IMR-90 (cell line): ENCODE measurements around the gene IL6. TPM values are rescaled to one million over a fixed set of nuclear protein-coding genes. Genes with fewer than 3 reads are reported as not detected.
A peak's percentile ranks its signal among the peaks of the same experiment; 100 is the strongest.

Experiments
- ATAC-seq: fragments of 200-7000 bp; cut with Tn5 transposase; 2 replicates; pipeline ENCODE4 v1.9.1; 2020; ENCODE audit warnings: low read depth, mild to moderate bottlenecking, moderate library complexity
- BruUV-seq: library from RNA; stranded (reverse); fragments of 400-500 nt; replicated peaks from 2 replicates; lab custom pipeline; 2021; lab: Mats Ljungman, UMichigan
- CTCF ChIA-PET: fragments of 300-600 bp; formaldehyde crosslinking; extraction: SDS; loops from one replicate; lab custom pipeline; 2021; ENCODE audit warnings: antibody characterized with exemption; lab: Yijun Ruan, JAX
- POLR2A ChIA-PET: fragments of 300-600 bp; sonication (Branson Sonifier 250); formaldehyde crosslinking; loops from one replicate; lab custom pipeline; 2022; ENCODE audit warnings: antibody characterized with exemption; ENCODE audit not compliant: unreplicated experiment; lab: Charles Lee
- DNase-seq: peaks from one replicate; pipeline ENCODE4 v3.0.0; 2013
- H2AFZ ChIP-seq: replicated peaks from 2 replicates; pipeline ENCODE3; 2013; ENCODE audit warnings: low read length, mild to moderate bottlenecking; ENCODE audit not compliant: poor library complexity
- H2AK5ac ChIP-seq: 2 replicates; pipeline ENCODE4 v1.6.1; 2013; ENCODE audit warnings: low read depth, low read length, inconsistent platforms
- H2AK9ac ChIP-seq: replicated peaks from 2 replicates; pipeline ENCODE3; 2013; ENCODE audit warnings: mild to moderate bottlenecking, low read depth, low read length, moderate library complexity; ENCODE audit not compliant: poor library complexity
- H2BK120ac ChIP-seq: 2 replicates; pipeline ENCODE4 v1.6.1; 2013; ENCODE audit warnings: low read depth, low read length, inconsistent platforms
- H2BK15ac ChIP-seq: 3 replicates; pipeline ENCODE4 v1.6.1; 2013; ENCODE audit warnings: low read depth, low read length, inconsistent platforms
- H2BK20ac ChIP-seq: 2 replicates; pipeline ENCODE4 v1.6.1; 2013; ENCODE audit warnings: low read depth, mild to moderate bottlenecking, inconsistent platforms, low read length, moderate library complexity
- H2BK5ac ChIP-seq: 2 replicates; pipeline ENCODE4 v1.6.1; 2013; ENCODE audit warnings: mild to moderate bottlenecking, low read depth, low read length, inconsistent platforms; ENCODE audit not compliant: poor library complexity, severe bottlenecking
- H3K14ac ChIP-seq: replicated peaks from 2 replicates; pipeline ENCODE4 v1.6.1; 2013; ENCODE audit warnings: low read depth, low read length, inconsistent platforms
- H3K18ac ChIP-seq: 2 replicates; pipeline ENCODE4 v1.6.1; 2013; ENCODE audit warnings: low read depth, low read length, control low read depth
- H3K23ac ChIP-seq: 2 replicates; pipeline ENCODE4 v1.6.1; 2013; ENCODE audit warnings: low read depth, low read length, inconsistent platforms
- H3K27ac ChIP-seq: 2 replicates; pipeline ENCODE4 v1.5.1; 2013; ENCODE audit warnings: mild to moderate bottlenecking, control low read depth, low read length; ENCODE audit not compliant: insufficient read depth
- H3K27me3 ChIP-seq: 2 replicates; pipeline ENCODE4 v1.6.1; 2013; ENCODE audit warnings: low read length; ENCODE audit not compliant: control insufficient read depth, insufficient read depth
- H3K36me3 ChIP-seq: 2 replicates; pipeline ENCODE4 v1.6.1; 2013; ENCODE audit warnings: low read length, mixed read lengths; ENCODE audit not compliant: control insufficient read depth, insufficient read depth
- H3K4ac ChIP-seq: 2 replicates; pipeline ENCODE4 v1.6.1; 2013; ENCODE audit warnings: low read depth, low read length, inconsistent platforms
- H3K4me1 ChIP-seq: 2 replicates; pipeline ENCODE4 v1.6.1; 2013; ENCODE audit warnings: low read length, mixed read lengths; ENCODE audit not compliant: control insufficient read depth, insufficient read depth
- H3K4me2 ChIP-seq: 2 replicates; pipeline ENCODE4 v1.6.1; 2013; ENCODE audit warnings: low read depth, mild to moderate bottlenecking, control low read depth, low read length, moderate library complexity
- H3K4me3 ChIP-seq: 2 replicates; pipeline ENCODE4 v1.5.1; 2013; ENCODE audit warnings: low read depth, mild to moderate bottlenecking, control low read depth, low read length, moderate library complexity; ENCODE audit not compliant: insufficient read depth
- H3K56ac ChIP-seq: 2 replicates; pipeline ENCODE4 v1.6.1; 2013; ENCODE audit warnings: low read length, inconsistent platforms; ENCODE audit not compliant: insufficient read depth; ENCODE audit errors: extremely low read depth
- H3K79me1 ChIP-seq, 2 experiments: 2 replicates each; pipeline ENCODE4 v1.6.1; 2013; ENCODE audit warnings: low read length in 2 of 2, inconsistent platforms in 1 of 2, low read depth in 1 of 2
- H3K9ac ChIP-seq: 2 replicates; pipeline ENCODE4 v1.6.1; 2013; ENCODE audit warnings: low read depth, low read length, control low read depth
- H3K9me1 ChIP-seq: 2 replicates; pipeline ENCODE4 v1.6.1; 2013; ENCODE audit warnings: low read length, inconsistent platforms; ENCODE audit not compliant: insufficient read depth
- H3K9me3 ChIP-seq: 2 replicates; pipeline ENCODE4 v1.6.1; 2013; ENCODE audit warnings: low read length; ENCODE audit not compliant: control insufficient read depth, insufficient read depth
- H4K20me1 ChIP-seq: 2 replicates; pipeline ENCODE4 v1.6.1; 2013; ENCODE audit warnings: low read length, inconsistent platforms; ENCODE audit not compliant: insufficient read depth
- H4K5ac ChIP-seq: 2 replicates; pipeline ENCODE4 v1.6.1; 2013; ENCODE audit warnings: mild to moderate bottlenecking, low read depth, low read length, control low read depth
- H4K8ac ChIP-seq, 2 experiments: 2 replicates each; pipeline ENCODE4 v1.6.1; 2013; ENCODE audit warnings: low read depth in 2 of 2, low read length in 2 of 2, control low read depth in 1 of 2, inconsistent platforms in 1 of 2
- H4K91ac ChIP-seq: 2 replicates; pipeline ENCODE4 v1.6.1; 2013; ENCODE audit warnings: low read depth, low read length, inconsistent platforms; ENCODE audit not compliant: insufficient read depth
- BHLHE40 ChIP-seq: fragments of 150-350 bp; IDR thresholded peaks from 2 replicates; pipeline ENCODE4 v1.6.1; 2016; ENCODE audit warnings: mild to moderate bottlenecking, low read depth, low read length
- CEBPB ChIP-seq: IDR thresholded peaks from 2 replicates; pipeline ENCODE4 v1.6.1; 2012; ENCODE audit warnings: low read depth, low read length, improper control_type of control experiment
- CHD1 ChIP-seq: IDR thresholded peaks from 2 replicates; pipeline ENCODE4 v1.6.1; 2012; ENCODE audit warnings: low read depth, low read length, improper control_type of control experiment
- CTCF ChIP-seq: conservative IDR thresholded peaks from 2 replicates; pipeline ENCODE4 v1.5.1; 2012; ENCODE audit warnings: mild to moderate bottlenecking, low read depth, low read length, improper control_type of control experiment
- FOS ChIP-seq: fragments of 150-350 bp; IDR thresholded peaks from 2 replicates; pipeline ENCODE4 v1.6.1; 2016; ENCODE audit warnings: low read depth, low read length
- MAFK ChIP-seq: IDR thresholded peaks from 2 replicates; pipeline ENCODE4 v1.6.1; 2012; ENCODE audit warnings: low read depth, low read length, improper control_type of control experiment
- MAZ ChIP-seq: IDR thresholded peaks from 2 replicates; pipeline ENCODE4 v1.6.1; 2012; ENCODE audit warnings: low read depth, mild to moderate bottlenecking, low read length, improper control_type of control experiment, moderate library complexity, borderline replicate concordance
- MXI1 ChIP-seq: IDR thresholded peaks from 2 replicates; pipeline ENCODE4 v1.6.1; 2012; ENCODE audit warnings: low read depth, mild to moderate bottlenecking, low read length, moderate library complexity, borderline replicate concordance
- NFE2L2 ChIP-seq: fragments of 150-350 bp; IDR thresholded peaks from 2 replicates; pipeline ENCODE4 v1.6.1; 2016; ENCODE audit warnings: low read depth, mild to moderate bottlenecking, low read length
- POLR2A ChIP-seq: IDR thresholded peaks from 2 replicates; pipeline ENCODE4 v1.6.1; 2012; ENCODE audit warnings: mild to moderate bottlenecking, low read depth, low read length
- RAD21 ChIP-seq: IDR thresholded peaks from 2 replicates; pipeline ENCODE4 v1.6.1; 2012; ENCODE audit warnings: low read length, improper control_type of control experiment
- RCOR1 ChIP-seq: IDR thresholded peaks from 2 replicates; pipeline ENCODE4 v1.6.1; 2012; ENCODE audit warnings: mild to moderate bottlenecking, low read length, improper control_type of control experiment; ENCODE audit not compliant: insufficient replicate concordance
- RFX5 ChIP-seq: IDR thresholded peaks from 2 replicates; pipeline ENCODE4 v1.8.0; 2012; ENCODE audit warnings: low read depth, mild to moderate bottlenecking, low read length, moderate library complexity
- SMC3 ChIP-seq: fragments of 150-350 bp; IDR thresholded peaks from 2 replicates; pipeline ENCODE4 v1.6.1; 2016; ENCODE audit warnings: low read depth, mild to moderate bottlenecking, antibody characterized with exemption, low read length, moderate library complexity
- WGBS, 2 experiments: methylation state at CpG; one replicate each; pipeline versions ENCODE4 v1.1.5 to v1.1.7; 2013; ENCODE audit warnings: missing lambda C conversion rate in 2 of 2; ENCODE audit not compliant: insufficient read length in 1 of 2; ENCODE audit errors: extremely low coverage in 2 of 2; 5-methylcytosine and 5-hydroxymethylcytosine counted together
- dilution Hi-C: fragments of 300-500 bp; cut with HindIII; formaldehyde crosslinking; loops from one replicate; pipeline ENCODE4 v1.14.3; 2018; ENCODE audit warnings: low sequenced_read_pairs; ENCODE audit not compliant: unreplicated experiment
- in situ Hi-C: fragments of 300-500 bp; cut with MboI; formaldehyde crosslinking; loops from 3 replicates; pipeline ENCODE4 v1.14.3; 2019; ENCODE audit warnings: low sequenced_read_pairs, inconsistent platforms, mixed read lengths
- intact Hi-C: fragments of 100-400 bp; cut with micrococcal nuclease; formaldehyde crosslinking; loops from 2 replicates; pipeline ENCODE4 v1.10.0; 2022
- polyA plus RNA-seq, 3 experiments: library from polyadenylated mRNA; depleted of rRNA; stranded (reverse); fragments of >200 nt; gene quantifications; 2 replicates each; pipeline ENCODE4 v1.2.3, GENCODE V29; 2012; ENCODE audit warnings: low replicate concordance in 1 of 3
- total RNA-seq: library from RNA; depleted of rRNA; stranded (reverse); fragments of >200 nt; gene quantifications from 2 replicates; pipeline ENCODE4 v1.2.3, GENCODE V29; 2012
- TF ChIP-seq, protein P1 (sequence below): fragments of 150-350 bp; IDR thresholded peaks from 2 replicates; pipeline ENCODE4 v1.6.1; 2017; ENCODE audit warnings: mild to moderate bottlenecking, antibody characterized with exemption, low read length, low read depth
- TF ChIP-seq, protein P2 (sequence below): fragments of 150-350 bp; IDR thresholded peaks from 2 replicates; pipeline ENCODE4 v1.6.1; 2016; ENCODE audit warnings: low read depth, mild to moderate bottlenecking, low read length, moderate library complexity, borderline replicate concordance

IL6 gene
- total and polyA plus RNA-seq, 2 of the 4 experiments (the other 2 are of a cell fraction): 15.2 to 50.8 TPM

DNA sequence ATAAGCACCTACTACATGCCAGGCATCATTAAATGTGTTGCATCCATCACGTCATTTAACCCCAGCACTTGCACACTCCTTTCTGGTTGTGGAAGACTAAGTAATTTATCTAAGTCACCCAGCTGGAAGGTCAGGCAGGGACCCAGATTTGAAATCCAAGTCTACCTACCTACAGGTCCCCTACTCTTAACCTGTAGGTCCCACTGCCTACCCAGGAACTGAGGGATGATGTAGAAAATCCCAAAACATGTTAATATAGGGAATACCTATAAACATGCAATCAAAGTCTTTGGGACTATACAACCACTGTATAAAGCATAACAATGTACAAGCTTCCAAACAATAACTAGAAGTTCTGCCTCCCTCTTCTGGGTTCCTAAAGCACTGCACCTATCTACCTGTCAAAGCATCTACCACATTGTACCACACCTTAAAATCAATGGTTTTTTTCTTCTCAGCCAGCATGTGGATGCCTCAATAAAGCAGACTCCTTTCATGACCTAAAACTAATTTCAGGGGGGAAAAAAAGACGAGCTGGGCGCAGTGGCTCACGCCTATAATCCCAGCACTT lies 5.6 kb downstream of the IL6 start:
- no peak for ATAC-seq
- Histone ChIP-seq H2AK5ac (no peak overlapping the region), H4K8ac (no peak overlapping the region), H3K4ac (no peak overlapping the region), H2BK5ac (no peak overlapping the region), H3K27me3 (no peaks in the 10 kb centered on the region), H3K23ac (no peak overlapping the region), H2BK120ac (no peak overlapping the region), H3K18ac (no peak overlapping the region), H4K20me1 (no peaks in the 10 kb centered on the region), H3K56ac (no peak overlapping the region), H3K4me3 (no peak overlapping the region), H2AK9ac (no peak overlapping the region), H3K9me3 (no peaks in the 10 kb centered on the region), H3K27ac (no peak overlapping the region), H2AFZ (no peak overlapping the region), H2BK20ac (no peak overlapping the region), H3K9me1 (peaks cover 11% of the 10 kb centered on the region), H4K91ac (no peak overlapping the region), H3K36me3 (peaks cover 18% of the 10 kb centered on the region), H3K14ac (no peak overlapping the region), H3K9ac (no peak overlapping the region), H3K4me1 (peaks cover 5% of the 10 kb centered on the region), H2BK15ac (no peak overlapping the region; the same call in 2 of the 3 replicates), H3K79me1 (peaks cover 8 to 35% of the 10 kb centered on the region in 2 experiments), H4K5ac (no peak overlapping the region), H3K4me2 (no peak overlapping the region)
- TF ChIP-seq RFX5: no peak
- TF ChIP-seq, protein P1, sequence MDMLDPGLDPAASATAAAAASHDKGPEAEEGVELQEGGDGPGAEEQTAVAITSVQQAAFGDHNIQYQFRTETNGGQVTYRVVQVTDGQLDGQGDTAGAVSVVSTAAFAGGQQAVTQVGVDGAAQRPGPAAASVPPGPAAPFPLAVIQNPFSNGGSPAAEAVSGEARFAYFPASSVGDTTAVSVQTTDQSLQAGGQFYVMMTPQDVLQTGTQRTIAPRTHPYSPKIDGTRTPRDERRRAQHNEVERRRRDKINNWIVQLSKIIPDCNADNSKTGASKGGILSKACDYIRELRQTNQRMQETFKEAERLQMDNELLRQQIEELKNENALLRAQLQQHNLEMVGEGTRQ: no peak
- TF ChIP-seq CEBPB: no peak
- no peak for TF ChIP-seq MAZ
- peak; percentile 94 for TF ChIP-seq POLR2A
- no peak for TF ChIP-seq CHD1
- TF ChIP-seq BHLHE40: no peak
- peak; percentile 45 for TF ChIP-seq RAD21
- no peak for TF ChIP-seq RCOR1
- peak; percentile 32 for TF ChIP-seq CTCF
- TF ChIP-seq, protein P2, sequence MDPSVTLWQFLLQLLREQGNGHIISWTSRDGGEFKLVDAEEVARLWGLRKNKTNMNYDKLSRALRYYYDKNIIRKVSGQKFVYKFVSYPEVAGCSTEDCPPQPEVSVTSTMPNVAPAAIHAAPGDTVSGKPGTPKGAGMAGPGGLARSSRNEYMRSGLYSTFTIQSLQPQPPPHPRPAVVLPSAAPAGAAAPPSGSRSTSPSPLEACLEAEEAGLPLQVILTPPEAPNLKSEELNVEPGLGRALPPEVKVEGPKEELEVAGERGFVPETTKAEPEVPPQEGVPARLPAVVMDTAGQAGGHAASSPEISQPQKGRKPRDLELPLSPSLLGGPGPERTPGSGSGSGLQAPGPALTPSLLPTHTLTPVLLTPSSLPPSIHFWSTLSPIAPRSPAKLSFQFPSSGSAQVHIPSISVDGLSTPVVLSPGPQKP: no peak
- TF ChIP-seq MAFK: no peak
- no peak for TF ChIP-seq FOS
- no peak for TF ChIP-seq NFE2L2
- TF ChIP-seq MXI1: no peak
- TF ChIP-seq SMC3: peak; percentile 33; the same call in 1 of the 2 replicates
- intact Hi-C loops: no loop called here
- dilution Hi-C loops: no loop called here
- DNase-seq: peak; percentile 45
- no TSS peak for BruUV-seq
- ChIA-PET CTCF (interaction anchor here (0.7 to 2.4 kb wide), 5 partner anchors 19 to 322 kb away, joined by 3 to 10 read pairs (median 3); no protein-coding TSS in a partner anchor), POLR2A (no interaction called here)
- in situ Hi-C loops: loop anchor here (10.0 kb wide), 1 partner anchor 322 kb away; no protein-coding TSS in a partner anchor
- WGBS, 2 experiments: 100% methylated on average over 1 of the region's 4 CpGs; no CpG with 5 or more reads in 1 of the 2 experiments
